Ishikawa (cell line): ENCODE results near the gene SPECC1.

Experiments
- CEBPB ChIP-seq: IDR thresholded peaks from 2 replicates; pipeline ENCODE4 v1.6.1; 2012
- CREB1 ChIP-seq: IDR thresholded peaks from 2 replicates; pipeline ENCODE4 v1.6.1; 2012; ENCODE audit warnings: low read depth
- EGR1 ChIP-seq: IDR thresholded peaks from 2 replicates; pipeline ENCODE4 v1.6.1; 2012
- EP300 ChIP-seq: IDR thresholded peaks from 2 replicates; pipeline ENCODE4 v1.6.1; 2012; ENCODE audit warnings: borderline replicate concordance
- FOXM1 ChIP-seq: IDR thresholded peaks from 2 replicates; pipeline ENCODE4 v1.6.1; 2012; ENCODE audit warnings: low read depth, borderline replicate concordance
- MAX ChIP-seq: IDR thresholded peaks from 2 replicates; pipeline ENCODE4 v1.6.1; 2012
- NFIC ChIP-seq: IDR thresholded peaks from 2 replicates; pipeline ENCODE4 v1.6.1; 2012
- RAD21 ChIP-seq: IDR thresholded peaks from 2 replicates; pipeline ENCODE4 v1.6.1; 2012; ENCODE audit warnings: low read depth
- TAF1 ChIP-seq: IDR thresholded peaks from 2 replicates; pipeline ENCODE4 v1.6.1; 2012; ENCODE audit warnings: low read depth, mild to moderate bottlenecking
- TCF12 ChIP-seq: IDR thresholded peaks from 2 replicates; pipeline ENCODE4 v1.6.1; 2012; ENCODE audit warnings: low read depth
- TEAD4 ChIP-seq: IDR thresholded peaks from 2 replicates; pipeline ENCODE4 v1.6.1; 2012
- USF1 ChIP-seq: IDR thresholded peaks from 2 replicates; pipeline ENCODE4 v1.6.1; 2012
- YY1 ChIP-seq: IDR thresholded peaks from 2 replicates; pipeline ENCODE4 v1.6.1; 2012; ENCODE audit warnings: low read depth
- ZBTB7A ChIP-seq: IDR thresholded peaks from 2 replicates; pipeline ENCODE4 v1.6.1; 2012; ENCODE audit warnings: low read depth
- TF ChIP-seq, protein P1 (sequence below): IDR thresholded peaks from 2 replicates; pipeline ENCODE4 v1.6.1; 2012; ENCODE audit warnings: low read depth, mild to moderate bottlenecking

The SPECC1 gene

GRCh38 chr17:20083156-20083859, 74.1 kb downstream of the SPECC1 start:
- no peak for TF ChIP-seq CREB1

DNA sequence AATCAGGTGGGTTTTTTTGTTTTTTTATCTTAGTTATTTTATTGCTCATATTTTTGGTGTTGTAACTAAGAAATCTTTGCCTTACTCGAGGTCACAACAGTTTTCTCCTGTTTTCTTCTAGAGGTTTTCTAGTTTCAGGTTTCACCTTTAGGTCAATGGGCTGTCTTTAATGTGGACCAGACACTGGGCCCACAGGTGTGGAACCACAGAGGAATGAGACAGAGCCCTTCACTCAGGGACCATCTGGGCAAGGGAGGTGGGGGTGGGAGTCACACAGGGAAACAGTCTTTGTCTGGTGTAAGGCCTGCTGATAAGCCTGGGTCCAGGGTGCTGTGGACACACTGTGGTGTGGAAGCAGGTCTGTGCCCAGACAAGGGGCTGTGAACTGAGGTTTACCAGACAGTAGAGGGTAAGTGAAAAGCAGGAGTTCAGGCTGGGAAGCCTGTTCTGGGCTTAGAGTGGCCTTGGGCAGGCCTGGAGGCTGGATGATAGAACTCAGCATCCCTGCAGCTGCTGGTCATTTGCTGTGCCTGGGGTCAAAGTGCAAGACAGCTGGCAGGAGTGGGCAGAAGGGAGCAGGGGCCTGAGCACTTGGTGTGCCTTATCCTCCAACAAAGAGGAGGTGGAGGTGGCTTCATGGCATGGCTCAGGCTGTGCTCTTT, 75.6 kb downstream of the SPECC1 start:
- TF ChIP-seq, protein P1, sequence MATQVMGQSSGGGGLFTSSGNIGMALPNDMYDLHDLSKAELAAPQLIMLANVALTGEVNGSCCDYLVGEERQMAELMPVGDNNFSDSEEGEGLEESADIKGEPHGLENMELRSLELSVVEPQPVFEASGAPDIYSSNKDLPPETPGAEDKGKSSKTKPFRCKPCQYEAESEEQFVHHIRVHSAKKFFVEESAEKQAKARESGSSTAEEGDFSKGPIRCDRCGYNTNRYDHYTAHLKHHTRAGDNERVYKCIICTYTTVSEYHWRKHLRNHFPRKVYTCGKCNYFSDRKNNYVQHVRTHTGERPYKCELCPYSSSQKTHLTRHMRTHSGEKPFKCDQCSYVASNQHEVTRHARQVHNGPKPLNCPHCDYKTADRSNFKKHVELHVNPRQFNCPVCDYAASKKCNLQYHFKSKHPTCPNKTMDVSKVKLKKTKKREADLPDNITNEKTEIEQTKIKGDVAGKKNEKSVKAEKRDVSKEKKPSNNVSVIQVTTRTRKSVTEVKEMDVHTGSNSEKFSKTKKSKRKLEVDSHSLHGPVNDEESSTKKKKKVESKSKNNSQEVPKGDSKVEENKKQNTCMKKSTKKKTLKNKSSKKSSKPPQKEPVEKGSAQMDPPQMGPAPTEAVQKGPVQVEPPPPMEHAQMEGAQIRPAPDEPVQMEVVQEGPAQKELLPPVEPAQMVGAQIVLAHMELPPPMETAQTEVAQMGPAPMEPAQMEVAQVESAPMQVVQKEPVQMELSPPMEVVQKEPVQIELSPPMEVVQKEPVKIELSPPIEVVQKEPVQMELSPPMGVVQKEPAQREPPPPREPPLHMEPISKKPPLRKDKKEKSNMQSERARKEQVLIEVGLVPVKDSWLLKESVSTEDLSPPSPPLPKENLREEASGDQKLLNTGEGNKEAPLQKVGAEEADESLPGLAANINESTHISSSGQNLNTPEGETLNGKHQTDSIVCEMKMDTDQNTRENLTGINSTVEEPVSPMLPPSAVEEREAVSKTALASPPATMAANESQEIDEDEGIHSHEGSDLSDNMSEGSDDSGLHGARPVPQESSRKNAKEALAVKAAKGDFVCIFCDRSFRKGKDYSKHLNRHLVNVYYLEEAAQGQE, result no peak
- TF ChIP-seq TAF1 (no peak), RAD21 (no peak), TCF12 (no peak), CREB1 (no peak), USF1 (no peak), FOXM1 (no peak), ZBTB7A (no peak), EGR1 (no peak), EP300 (no peak), CEBPB (no peak), MAX (no peak), NFIC (no peak), YY1 (no peak)

GRCh38 chr17:20085283-20085845, 76.2 kb downstream of the SPECC1 start:
- TF ChIP-seq, protein P1, result no peak
- no peak for TF ChIP-seq NFIC
- TF ChIP-seq ZBTB7A, result no peak
- TF ChIP-seq TEAD4, result no peak
- TF ChIP-seq EP300, result no peak
- TF ChIP-seq USF1, result no peak
- TF ChIP-seq YY1, result no peak
- TF ChIP-seq TAF1, result no peak
- no peak for TF ChIP-seq CEBPB
- no peak for TF ChIP-seq EGR1
- no peak for TF ChIP-seq MAX

- TF ChIP-seq FOXM1 (no peak), MAX (no peak), TCF12 (no peak), TEAD4 (no peak), ZBTB7A (no peak), RAD21 (no peak), CREB1 (no peak), CEBPB (no peak), EGR1 (no peak), NFIC (no peak), EP300 (no peak), USF1 (no peak), YY1 (no peak), TAF1 (no peak)
- TF ChIP-seq, protein P1, result no peak
These were observed 77.4 kb downstream of the SPECC1 start for GRCh38 chr17:20086416-20087076.
